OCI-LY1 (cell line): ENCODE results near the gene ANP32E.
A peak's percentile ranks its signal among the peaks of the same experiment; 100 is the strongest.

Experiments used
- H2AFZ ChIP-seq: fragments of 200-600 bp; sonication (generic), shearing (Covaris generic); 2 replicates; pipeline ENCODE4 v1.6.0; 2014; ENCODE audit warnings: antibody characterized with exemption, mild to moderate bottlenecking, low read length
- H3F3A ChIP-seq: fragments of 200-600 bp; sonication (generic), shearing (Covaris generic); 2 replicates; pipeline ENCODE4 v1.6.0; 2014; ENCODE audit warnings: mild to moderate bottlenecking, antibody characterized with exemption, low read length, moderate library complexity; ENCODE audit not compliant: insufficient read depth
- H3K27ac ChIP-seq: fragments of 200-600 bp; sonication (generic); 2 replicates; pipeline ENCODE4 v1.5.1; 2014; ENCODE audit warnings: low read length, mixed run types, mild to moderate bottlenecking, low read depth; ENCODE audit not compliant: poor library complexity, severe bottlenecking
- H3K27me3 ChIP-seq: fragments of 200-600 bp; sonication (generic); 2 replicates; pipeline ENCODE4 v1.6.0; 2014; ENCODE audit warnings: antibody characterized with exemption, mild to moderate bottlenecking, low read length, moderate library complexity; ENCODE audit not compliant: insufficient read depth
- H3K36me3 ChIP-seq: fragments of 200-600 bp; sonication (generic); 2 replicates; pipeline ENCODE4 v1.6.1; 2014; ENCODE audit warnings: mild to moderate bottlenecking, antibody characterized with exemption, low read length, moderate library complexity, mixed read lengths; ENCODE audit not compliant: insufficient read depth
- H3K4me1 ChIP-seq: fragments of 200-600 bp; sonication (generic); 2 replicates; pipeline ENCODE4 v1.5.1; 2014; ENCODE audit warnings: mild to moderate bottlenecking, low read length, moderate library complexity; ENCODE audit not compliant: insufficient read depth, severe bottlenecking
- H3K4me2 ChIP-seq: fragments of 200-600 bp; sonication (generic), shearing (Covaris generic); 2 replicates; pipeline ENCODE4 v1.6.1; 2014; ENCODE audit warnings: low read length
- H3K4me3 ChIP-seq: fragments of 200-600 bp; sonication (generic); 2 replicates; pipeline ENCODE4 v1.5.1; 2014; ENCODE audit warnings: low read length, low read depth, mild to moderate bottlenecking, mixed read lengths; ENCODE audit not compliant: poor library complexity, severe bottlenecking
- H3K79me2 ChIP-seq: fragments of 200-600 bp; shearing (Covaris generic); 2 replicates; pipeline ENCODE4 v1.6.1; 2016; ENCODE audit warnings: mixed run types, low read length, mixed read lengths; ENCODE audit not compliant: insufficient read depth
- H3K9ac ChIP-seq: fragments of 200-600 bp; sonication (generic), shearing (Covaris generic); 2 replicates; pipeline ENCODE4 v1.6.1; 2014; ENCODE audit warnings: mild to moderate bottlenecking, low read length, mixed read lengths
- H3K9me2 ChIP-seq: fragments of 200-600 bp; sonication (generic), shearing (Covaris generic); 2 replicates; pipeline ENCODE4 v1.6.1; 2014; ENCODE audit warnings: low read depth, mild to moderate bottlenecking, low read length, mixed read lengths
- H3K9me3 ChIP-seq: fragments of 200-600 bp; shearing (Covaris generic); 2 replicates; pipeline ENCODE4 v1.6.1; 2014; ENCODE audit warnings: low read length, mixed read lengths
- H4K20me1 ChIP-seq: fragments of 200-600 bp; sonication (generic), shearing (Covaris generic); 2 replicates; pipeline ENCODE4 v1.6.0; 2016; ENCODE audit warnings: mild to moderate bottlenecking, low read length; ENCODE audit not compliant: insufficient read depth
- EZH2 ChIP-seq: fragments of 200-600 bp; sonication (generic), shearing (Covaris generic); IDR thresholded peaks from 2 replicates; pipeline ENCODE4 v1.8.0; 2017; ENCODE audit warnings: borderline replicate concordance, mixed run types, mild to moderate bottlenecking, antibody characterized with exemption, low read length, moderate library complexity, mixed read lengths
- TF ChIP-seq, protein P1 (sequence below): fragments of 200-600 bp; sonication (generic), shearing (Covaris generic); IDR thresholded peaks from 2 replicates; pipeline ENCODE4 v1.5.1; 2017; ENCODE audit warnings: mild to moderate bottlenecking, antibody characterized with exemption, low read length, moderate library complexity, mixed read lengths

The ANP32E gene

DNA sequence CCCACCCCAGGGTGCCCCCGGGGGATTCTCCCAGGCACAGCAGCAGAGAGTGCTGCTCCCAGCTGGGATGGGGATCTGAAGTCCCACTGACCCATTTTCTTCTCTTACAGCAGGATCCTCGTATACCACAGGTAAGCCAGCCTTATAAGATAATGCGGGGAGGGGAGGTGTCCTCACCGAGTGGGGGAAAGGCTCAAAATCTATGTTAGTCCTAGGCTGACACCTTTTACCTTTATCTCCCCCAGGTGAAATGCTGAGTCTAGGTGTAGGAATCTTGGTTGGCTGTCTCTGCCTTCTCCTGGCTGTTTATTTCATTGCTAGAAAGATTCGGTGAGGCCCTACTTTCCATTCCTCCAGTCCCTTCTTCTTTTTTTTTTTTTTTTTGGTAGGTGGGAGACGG, 27.6 kb upstream of the ANP32E start:
- peaks cover 31% of the 10 kb centered on the region for H3K36me3 ChIP-seq
- H3K9ac ChIP-seq = no peak overlapping the region
- H3K4me2 ChIP-seq = no peak overlapping the region
- no peaks in the 10 kb centered on the region for H3F3A ChIP-seq
- H3K79me2 ChIP-seq = peaks cover 8% of the 10 kb centered on the region
- no peak overlapping the region for H2AFZ ChIP-seq
- no peaks in the 10 kb centered on the region for H3K9me3 ChIP-seq
- H3K27me3 ChIP-seq = no peaks in the 10 kb centered on the region
- no peak overlapping the region for H3K4me3 ChIP-seq
- no peaks in the 10 kb centered on the region for H4K20me1 ChIP-seq
- no peak for TF ChIP-seq EZH2
- TF ChIP-seq, protein P1, sequence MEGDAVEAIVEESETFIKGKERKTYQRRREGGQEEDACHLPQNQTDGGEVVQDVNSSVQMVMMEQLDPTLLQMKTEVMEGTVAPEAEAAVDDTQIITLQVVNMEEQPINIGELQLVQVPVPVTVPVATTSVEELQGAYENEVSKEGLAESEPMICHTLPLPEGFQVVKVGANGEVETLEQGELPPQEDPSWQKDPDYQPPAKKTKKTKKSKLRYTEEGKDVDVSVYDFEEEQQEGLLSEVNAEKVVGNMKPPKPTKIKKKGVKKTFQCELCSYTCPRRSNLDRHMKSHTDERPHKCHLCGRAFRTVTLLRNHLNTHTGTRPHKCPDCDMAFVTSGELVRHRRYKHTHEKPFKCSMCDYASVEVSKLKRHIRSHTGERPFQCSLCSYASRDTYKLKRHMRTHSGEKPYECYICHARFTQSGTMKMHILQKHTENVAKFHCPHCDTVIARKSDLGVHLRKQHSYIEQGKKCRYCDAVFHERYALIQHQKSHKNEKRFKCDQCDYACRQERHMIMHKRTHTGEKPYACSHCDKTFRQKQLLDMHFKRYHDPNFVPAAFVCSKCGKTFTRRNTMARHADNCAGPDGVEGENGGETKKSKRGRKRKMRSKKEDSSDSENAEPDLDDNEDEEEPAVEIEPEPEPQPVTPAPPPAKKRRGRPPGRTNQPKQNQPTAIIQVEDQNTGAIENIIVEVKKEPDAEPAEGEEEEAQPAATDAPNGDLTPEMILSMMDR = no peak
- no peak overlapping the region for H3K27ac ChIP-seq
- no peaks in the 10 kb centered on the region for H3K9me2 ChIP-seq
- H3K4me1 ChIP-seq = peaks cover 23% of the 10 kb centered on the region

DNA sequence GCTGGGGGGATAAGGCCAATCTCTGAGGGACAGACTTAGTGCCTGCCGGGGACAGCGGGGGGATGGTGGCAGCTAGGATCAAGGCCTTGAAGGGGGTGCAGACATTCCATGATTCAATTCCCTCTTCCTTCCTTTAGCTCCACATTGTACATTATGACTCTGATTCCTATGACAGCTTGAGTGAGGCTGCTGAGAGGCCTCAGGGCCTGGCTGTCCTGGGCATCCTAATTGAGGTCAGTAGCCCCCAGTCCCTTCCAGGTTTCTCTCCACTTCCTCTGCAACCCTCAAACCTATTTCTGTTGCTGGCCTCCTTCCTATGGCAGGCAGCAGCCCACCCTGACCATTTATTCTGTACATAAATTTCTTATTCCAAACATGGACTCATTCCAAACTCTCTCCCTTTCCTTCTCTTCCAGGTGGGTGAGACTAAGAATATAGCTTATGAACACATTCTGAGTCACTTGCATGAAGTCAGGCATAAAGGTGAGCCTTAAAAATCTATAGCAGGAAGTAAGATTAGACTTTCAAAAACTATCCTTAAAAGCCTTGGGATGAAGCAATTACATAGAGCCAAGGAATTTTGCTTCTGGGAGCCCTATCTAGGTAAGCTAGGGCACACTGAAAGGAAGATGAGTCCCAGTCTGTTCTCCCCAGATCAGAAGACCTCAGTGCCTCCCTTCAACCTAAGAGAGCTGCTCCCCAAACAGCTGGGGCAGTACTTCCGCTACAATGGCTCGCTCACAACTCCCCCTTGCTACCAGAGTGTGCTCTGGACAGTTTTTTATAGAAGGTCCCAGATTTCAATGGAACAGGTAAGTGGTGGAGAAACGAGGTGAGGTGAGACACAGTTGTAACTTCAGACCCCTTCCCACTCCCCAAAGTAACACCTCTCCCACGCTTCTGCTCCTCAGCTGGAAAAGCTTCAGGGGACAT, 26.7 kb upstream of the ANP32E start:
- H3K4me2 ChIP-seq = peak overlapping the region; percentile 15; the same call in 1 of the 2 replicates
- H3K9me3 ChIP-seq = no peaks in the 10 kb centered on the region
- H3K9me2 ChIP-seq = no peaks in the 10 kb centered on the region
- H3K36me3 ChIP-seq = peaks cover 31% of the 10 kb centered on the region
- peaks cover 18% of the 10 kb centered on the region for H3K4me1 ChIP-seq
- H3K27ac ChIP-seq = no peak overlapping the region
- no peaks in the 10 kb centered on the region for H3K27me3 ChIP-seq
- H3K9ac ChIP-seq = no peak overlapping the region
- no peaks in the 10 kb centered on the region for H4K20me1 ChIP-seq
- no peaks in the 10 kb centered on the region for H3K79me2 ChIP-seq
- no peak overlapping the region for H2AFZ ChIP-seq
- TF ChIP-seq, protein P1 = peak; percentile 27; the same call in 1 of the 2 replicates
- TF ChIP-seq EZH2 = no peak
- no peak overlapping the region for H3K4me3 ChIP-seq
- H3F3A ChIP-seq = no peaks in the 10 kb centered on the region

DNA sequence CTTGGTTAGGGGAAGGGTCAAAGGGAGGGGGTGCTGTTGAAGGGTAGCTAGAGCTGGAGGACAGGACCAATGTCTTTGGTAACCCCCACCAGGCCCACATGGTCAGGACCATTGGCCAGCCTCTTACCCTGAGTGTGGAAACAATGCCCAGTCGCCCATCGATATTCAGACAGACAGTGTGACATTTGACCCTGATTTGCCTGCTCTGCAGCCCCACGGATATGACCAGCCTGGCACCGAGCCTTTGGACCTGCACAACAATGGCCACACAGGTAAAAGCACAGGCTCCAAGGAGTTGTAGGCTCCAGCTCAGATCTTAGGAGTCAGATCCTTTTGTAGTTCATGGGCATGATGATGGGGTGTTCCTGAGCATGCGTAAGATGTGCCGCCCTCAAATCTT, 25.5 kb upstream of the ANP32E start:
- Histone ChIP-seq H3K4me3 (no peak overlapping the region), H3K27me3 (no peaks in the 10 kb centered on the region), H3K4me1 (peaks cover 12% of the 10 kb centered on the region), H3K79me2 (no peaks in the 10 kb centered on the region), H2AFZ (no peak overlapping the region), H3K9me3 (no peaks in the 10 kb centered on the region), H3K9me2 (no peaks in the 10 kb centered on the region), H4K20me1 (no peaks in the 10 kb centered on the region), H3K36me3 (peaks cover 21% of the 10 kb centered on the region), H3K4me2 (no peak overlapping the region), H3K9ac (no peak overlapping the region), H3K27ac (no peak overlapping the region), H3F3A (no peaks in the 10 kb centered on the region)
- TF ChIP-seq, protein P1 = no peak
- TF ChIP-seq EZH2 = no peak
